HG03097 (cell line): Measurements from ENCODE around the gene PARP6.

ENCODE experiments used
- ATAC-seq: cut with Tn5 transposase; IDR thresholded peaks from one replicate; pipeline ENCODE4 v1.9.1; 2021; ENCODE audit not compliant: unreplicated experiment, low FRiP score

PARP6 gene

DNA sequence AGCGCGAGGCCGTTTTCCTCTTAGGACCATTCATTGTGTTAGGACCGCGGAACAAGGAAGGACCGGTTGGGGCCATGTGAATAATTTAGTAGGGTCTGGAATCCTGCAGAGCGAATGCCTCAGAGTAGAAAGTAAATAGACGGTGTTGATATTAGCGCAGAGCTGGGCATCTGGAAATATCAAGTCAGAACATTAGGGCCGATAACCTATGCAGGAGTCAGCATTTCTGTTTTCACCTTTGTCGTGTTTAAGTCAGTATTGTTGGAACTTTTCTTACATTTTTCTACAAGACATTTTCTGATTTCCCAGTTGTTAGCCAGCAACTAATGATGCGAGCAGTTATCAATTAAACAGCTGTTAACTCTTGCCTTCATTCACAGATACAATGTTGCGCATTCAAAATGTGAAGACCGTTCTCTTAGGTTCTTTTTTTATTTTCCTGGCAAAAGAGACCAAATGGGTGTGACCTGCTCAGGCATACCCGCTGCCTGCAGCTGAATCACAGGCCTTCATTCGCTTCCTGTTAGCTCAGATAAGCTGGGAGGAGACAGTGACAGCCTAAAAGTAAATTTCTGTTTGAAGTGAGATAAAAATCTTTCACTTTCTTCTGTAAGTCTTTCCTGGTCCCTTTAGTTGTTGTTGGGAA lies 40.4 kb downstream of the PARP6 start:
- ATAC-seq = no peak

DNA sequence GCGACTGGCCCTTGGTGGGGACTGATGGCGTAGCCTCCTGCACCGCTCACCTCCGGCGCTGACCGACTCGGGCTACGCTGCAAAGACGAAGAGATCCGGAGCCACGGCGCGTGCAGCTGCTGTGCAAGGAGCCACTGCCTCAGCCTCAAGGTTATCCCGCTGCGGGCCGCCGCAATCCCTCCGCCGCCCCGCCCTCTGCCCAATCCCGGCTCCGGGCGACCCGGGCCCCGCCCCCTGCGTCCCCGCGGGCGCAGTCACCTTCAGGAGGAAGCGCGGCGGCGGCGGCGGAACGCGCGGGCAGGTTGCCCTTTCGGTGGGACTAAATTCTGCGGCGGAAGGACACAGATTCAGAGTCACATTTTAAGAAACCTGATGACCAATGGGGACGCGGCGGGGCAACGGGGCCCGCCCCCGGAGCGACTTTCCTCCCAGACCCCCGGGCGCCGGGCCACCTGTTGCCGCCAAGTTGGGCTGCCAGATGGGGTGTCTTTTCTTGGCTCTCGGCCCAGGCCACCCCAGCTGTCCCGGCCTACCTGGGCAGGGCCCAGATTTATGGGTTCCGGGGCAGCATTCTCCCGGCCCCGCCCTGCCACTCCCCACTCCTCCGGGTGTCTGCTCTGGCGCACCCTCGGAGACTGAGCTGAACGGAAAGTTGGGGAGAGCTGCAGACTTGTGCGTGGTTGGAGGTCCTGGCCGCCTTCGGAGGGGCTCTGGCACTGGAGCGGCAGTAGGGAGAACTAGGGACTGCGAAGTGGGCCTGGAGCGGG lies 41.1 kb downstream of the PARP6 start, which contains the start of gene PKM:
Gene PKM, minus strand, starts transcription at position 125 of the 767 bp plus-strand sequence. CDS start 12,093 bp downstream, outside the sequence.
- peak; percentile 41 for ATAC-seq

DNA sequence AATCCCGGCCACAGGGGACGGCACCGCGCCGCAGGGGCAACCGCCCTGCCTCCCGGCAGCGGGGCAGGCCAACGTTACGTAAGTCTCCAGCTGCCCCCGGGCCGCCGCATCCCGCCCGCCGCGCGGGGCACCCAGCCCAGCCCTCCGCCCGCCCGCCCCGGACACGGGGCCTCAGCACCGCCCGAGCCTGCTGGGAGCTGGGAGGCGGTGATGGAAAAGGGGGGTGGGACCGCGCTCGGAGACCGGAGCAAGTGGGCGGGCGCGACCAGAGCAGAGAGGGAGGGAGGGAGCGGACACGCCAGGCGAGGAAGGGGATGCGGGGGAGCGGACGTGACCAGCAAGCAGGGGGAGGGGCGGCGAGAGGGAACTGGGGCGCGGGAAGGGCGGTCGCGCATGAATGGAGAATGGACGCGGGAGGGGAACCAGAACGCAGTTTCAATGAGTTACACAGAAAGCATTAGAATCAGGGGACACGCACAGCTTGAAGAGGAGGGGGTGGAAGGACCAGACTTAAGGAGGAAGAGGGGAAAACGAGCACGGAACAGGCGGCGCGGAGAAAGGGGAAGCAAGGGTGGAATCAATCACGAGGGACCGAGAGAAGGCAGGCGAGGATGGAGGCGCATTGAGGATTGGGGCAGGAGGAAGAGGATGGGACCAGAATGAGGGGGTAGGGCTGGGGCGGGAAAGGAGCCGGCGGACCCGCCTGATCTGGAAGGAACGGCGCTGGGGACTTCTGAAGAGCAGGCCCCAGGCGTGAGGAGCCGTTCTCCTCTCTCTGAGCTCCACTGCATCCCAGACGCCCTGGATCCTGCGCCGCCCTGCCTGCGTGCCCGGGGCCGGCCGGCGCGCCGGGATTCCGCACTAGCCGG lies 41.9 kb downstream of the PARP6 start:
- no peak for ATAC-seq

DNA sequence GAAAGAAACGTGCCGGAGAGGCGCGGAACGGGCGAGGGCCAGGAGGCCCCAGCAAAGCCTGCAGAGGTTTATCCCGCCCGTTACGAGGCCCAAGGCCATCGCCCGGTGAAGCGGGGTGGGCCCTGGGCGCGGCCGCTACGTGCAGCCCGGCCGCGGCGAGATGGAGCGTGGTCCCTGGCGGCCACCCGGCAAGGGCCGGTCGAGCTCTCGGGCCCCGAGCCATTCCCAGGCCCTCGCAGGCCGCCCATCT lies 42.5 kb downstream of the PARP6 start:
- ATAC-seq = no peak

DNA sequence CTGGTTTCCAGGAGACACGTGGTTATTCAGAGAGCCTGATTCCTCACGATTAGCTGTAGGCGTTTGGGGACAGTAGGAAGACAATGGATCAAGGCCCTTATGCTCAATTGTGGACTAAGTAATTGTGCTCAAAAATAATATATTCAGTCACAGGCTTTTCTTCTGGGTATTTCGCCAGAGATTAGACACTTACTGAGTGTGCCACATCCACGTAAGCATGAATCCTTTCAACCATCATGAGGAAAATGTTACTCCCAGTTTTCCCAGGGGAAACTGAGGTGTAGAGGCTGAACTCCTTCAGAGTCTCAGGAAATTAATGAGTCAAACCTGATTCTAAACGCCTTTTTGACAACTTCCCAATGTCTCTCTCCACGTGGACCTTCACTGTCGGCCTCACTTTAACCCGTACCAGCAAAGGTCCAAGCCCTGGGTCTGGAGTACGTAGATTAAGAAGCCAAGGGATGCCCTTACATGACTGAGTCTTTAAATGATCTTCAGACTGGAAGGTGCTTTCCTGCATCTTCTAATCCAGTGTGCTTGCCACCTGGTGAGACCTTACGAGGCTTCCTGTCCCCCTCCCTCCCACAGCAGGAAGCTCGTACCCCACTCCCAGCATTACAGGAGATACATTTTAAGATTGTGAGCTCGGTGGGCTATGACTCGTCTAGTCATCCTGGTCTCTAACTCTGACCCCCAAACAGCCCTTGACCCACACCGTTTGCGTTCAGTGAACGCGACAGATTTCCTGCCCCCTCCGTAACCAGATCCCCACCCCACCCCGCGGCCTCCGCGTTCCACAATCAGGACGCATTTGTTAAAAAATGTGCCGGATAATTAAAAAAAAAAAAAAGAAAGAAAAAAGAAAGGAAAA lies 43.0 kb downstream of the PARP6 start:
- ATAC-seq = no peak

DNA sequence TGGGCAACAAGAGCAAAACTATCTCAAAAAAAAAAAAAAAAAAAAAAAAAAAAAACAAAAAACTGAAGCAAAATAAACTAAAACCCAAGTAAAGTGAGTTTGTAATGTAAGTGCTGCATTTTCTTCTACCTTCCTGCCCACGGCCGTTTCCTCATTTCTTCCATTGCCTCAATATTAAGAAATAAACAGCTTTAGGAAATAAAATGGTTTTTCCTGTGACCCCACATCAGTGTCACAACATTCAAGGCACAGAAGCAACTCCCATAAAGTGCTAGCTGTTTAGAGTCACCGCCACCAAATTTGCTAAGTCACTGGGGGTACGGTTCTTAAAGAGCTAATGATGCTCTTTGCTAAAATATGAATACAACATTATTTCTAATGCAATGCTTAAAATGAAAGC lies 44.6 kb downstream of the PARP6 start:
- ATAC-seq = no peak

DNA sequence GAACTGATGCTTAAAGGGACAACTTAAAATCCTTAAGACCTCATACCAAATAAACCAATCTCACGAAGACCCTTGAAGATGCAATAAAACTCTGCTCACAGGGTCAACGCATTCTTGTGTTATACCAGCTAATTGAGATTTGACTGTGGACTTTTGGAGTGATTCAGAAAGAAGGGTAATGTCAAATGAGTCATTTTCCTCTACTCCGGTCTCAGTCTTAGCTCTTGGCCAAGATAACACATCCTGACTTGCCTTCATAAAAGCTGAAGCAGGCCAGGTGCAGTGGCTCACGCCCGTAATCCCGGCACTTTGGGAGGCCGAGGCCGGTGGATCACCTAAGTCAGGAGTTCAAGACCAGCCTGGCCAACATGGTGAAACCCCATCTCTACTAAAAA lies 45.2 kb downstream of the PARP6 start:
- no peak for ATAC-seq

DNA sequence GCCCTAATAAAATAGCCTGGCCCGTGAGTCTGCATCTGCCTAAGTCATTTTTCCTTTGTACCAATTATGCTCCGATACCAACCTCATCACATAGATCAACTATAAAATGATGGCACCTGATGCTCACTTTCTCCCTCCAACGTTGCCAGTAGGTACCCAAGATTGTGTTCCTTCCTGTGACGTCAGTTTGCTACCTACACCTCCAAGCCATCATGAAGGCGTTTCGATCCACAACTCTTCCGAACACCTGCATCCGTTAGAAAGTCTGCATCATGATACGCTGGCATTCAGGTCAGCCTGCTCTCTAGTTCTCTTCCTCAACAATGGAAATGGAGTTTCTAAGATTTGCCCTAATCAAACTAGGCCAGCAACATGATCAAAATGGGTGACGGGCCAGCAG lies 49.1 kb downstream of the PARP6 start:
- ATAC-seq = no peak

DNA sequence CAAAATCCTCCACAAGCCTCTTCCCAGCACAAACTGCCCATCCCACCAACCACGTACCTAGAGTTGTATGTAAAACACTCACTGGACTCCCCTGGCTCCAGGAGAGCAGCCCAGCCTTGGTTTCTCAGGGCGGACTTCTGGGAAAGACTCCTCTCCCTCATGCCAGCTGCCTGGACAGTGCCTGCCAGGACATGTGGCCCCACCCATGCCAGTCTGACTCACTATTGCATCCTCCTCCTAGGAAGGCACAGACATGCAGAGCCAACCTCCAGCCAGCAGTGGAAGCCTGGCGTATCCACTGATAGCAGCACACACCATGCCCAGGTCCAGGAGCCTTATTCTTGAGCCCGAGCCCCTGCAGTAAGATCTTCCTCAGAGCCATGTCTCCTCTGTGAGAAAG lies 50.0 kb downstream of the PARP6 start:
- ATAC-seq = no peak

DNA sequence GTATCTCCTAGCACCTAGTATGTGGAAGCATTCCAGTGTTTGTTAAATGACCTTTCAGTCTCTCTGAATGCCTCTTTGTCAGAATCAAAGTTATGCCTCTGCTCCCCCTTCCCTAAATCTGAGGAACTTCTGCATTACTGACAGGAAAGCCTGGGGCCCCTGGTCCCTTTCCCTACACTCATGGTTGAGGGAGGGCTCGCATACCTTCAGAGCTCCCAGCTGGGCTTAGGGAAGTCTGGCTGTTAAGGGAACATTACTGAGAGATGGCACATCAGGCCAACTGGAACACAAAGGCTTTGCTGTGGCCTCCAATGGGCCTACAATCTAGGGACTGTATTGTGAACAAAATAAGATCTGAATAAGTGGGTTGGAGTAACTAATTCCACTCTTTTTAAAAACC lies 51.7 kb downstream of the PARP6 start:
- no peak for ATAC-seq

DNA sequence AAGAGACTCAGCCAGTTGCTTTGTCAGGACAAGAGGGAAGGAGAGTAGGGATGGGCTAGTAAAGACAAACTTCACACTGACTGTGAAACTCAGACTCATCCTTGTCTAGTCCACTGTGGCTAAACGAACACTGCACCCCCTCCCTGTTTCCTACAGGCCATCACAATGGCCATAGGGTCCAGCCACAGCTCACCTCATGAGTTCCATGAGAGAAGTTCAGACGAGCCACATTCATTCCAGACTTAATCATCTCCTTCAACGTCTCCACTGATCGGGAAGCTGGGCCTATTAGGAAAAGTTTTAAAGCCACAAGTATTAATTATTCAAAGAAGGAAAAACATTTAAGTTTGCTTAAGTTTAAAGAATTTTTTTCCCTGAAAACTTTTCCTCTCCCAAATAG lies 55.1 kb downstream of the PARP6 start:
- no peak for ATAC-seq

DNA sequence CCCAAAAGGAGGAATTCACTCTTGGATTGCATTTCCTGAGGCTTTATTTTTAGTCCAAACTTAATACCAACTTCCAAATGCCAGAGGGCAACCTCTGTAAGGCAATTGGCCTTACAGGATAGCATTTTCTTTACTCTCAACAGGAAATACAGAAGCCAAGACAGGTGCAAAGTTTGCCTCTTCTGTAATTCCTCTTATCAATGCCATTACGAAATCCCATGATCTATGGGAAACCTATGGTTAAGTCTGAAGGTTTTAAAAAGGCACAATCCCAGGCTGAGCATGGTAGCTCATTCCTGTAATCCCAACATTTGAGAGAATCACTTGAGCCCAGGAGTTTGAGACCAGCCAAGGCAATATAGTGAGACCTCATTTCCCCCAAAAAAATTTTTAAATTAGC lies 56.3 kb downstream of the PARP6 start:
- no peak for ATAC-seq

DNA sequence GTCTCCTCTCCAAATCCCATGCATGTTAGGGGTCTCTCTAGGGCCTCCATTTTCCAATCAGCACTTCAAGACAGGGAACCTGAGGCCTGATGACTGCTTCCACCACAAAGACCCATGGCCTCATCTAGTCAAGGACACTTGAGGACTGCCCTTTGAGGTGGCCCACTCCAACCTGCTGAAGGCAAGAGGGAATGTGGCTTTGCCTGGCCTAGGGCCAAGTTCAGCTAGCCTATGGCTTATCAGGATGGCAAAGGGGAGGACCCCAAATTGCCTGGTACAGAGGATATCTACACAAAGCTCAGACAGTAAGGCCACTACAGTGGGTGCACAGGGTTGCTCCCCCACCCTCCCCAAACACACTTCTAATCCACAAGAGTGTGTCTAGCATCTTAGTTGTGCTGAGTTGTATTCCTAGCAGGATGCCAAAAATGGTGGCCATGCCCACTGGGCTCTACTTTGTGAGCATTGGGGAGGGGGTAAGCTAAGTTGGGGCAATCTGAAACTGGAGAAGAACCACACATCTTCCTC lies 64.7 kb downstream of the PARP6 start:
- ATAC-seq = no peak

DNA sequence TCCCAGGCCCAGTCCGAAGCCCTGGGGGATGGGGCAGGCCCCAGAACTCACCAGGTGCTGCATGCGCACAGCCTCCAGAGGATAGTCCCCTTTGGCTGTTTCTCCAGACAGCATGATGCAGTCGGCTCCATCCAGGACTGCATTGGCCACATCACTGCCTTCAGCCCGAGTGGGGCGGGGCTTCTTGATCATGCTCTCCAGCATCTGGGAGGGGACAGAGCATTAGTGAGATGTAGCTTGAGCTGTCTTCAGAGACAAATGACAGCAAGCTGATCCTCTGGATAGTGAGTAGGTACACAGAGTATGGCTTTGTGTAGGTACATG lies 65.7 kb downstream of the PARP6 start:
- ATAC-seq = no peak

DNA sequence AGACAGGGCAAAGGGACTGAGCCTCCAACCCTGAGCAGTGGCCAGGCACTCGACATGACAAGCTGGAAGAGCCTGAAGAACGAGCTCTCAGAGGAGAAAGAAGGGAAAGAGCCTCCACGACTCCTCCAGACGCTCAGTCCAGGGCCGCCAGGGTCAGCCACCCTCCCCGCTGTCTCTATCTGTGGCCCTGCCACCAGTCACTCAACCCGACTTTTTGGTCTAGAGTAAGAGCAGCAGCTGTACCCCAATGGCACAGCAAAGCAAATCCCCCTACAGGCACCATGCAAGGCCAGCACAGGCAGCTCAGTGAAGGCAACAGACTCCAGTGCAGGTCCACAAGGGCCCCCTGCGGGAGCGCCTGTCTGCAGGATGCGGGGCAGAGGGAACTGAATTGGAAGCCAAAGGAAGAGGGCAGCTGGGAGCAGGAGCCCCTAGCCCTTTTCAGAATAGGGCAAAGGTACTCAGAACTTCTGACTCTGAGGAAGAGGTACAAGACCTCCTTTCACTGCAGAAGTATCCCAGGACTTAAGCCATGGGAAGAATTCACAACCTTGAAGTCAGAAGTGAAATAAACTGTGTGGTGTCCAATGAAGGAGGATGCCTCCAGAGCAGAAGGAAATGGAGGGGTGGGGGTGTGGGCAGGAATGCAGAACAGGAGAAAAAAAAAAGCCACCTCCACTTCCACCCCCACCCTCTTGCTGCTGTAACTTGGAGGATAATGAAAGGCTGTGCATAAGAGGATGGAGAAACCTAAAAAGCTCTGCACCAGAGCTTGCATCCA lies 66.3 kb downstream of the PARP6 start:
- no peak for ATAC-seq

DNA sequence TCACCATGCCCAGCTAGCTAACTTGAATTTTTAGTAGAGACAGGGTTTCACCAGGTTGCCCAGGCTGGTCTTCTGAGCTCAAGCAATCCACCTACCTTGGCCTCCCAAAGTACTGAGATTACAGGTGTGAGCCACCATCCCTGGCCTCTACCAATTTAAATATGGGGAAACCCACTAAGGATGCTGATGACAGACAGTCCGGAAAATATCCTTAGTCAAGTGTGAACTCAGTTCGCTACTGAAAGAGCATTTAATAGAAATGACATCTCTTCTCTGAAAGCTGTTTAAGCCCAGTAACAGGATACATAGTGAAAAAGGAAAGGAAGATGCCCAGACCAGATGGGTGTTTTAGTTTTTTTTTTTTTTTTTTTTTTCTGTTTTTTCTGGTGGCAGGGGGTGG lies 67.1 kb downstream of the PARP6 start:
- ATAC-seq = no peak

DNA sequence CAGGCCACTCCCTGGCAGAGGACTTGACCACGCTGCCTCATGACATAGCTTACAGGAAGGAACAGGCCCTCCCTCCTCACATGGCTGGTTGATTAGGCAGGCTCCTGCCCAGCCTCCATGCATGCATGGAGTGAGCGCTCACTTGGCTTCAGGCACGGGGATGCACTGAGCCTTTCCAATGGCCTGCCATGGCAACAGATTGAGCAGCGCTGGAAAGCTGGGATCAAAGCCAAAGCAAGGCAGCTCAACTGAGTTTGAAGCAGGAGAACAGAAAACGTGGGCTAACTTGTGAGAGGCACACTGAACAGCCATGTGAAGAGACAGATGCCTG lies 68.9 kb downstream of the PARP6 start:
- ATAC-seq = no peak

DNA sequence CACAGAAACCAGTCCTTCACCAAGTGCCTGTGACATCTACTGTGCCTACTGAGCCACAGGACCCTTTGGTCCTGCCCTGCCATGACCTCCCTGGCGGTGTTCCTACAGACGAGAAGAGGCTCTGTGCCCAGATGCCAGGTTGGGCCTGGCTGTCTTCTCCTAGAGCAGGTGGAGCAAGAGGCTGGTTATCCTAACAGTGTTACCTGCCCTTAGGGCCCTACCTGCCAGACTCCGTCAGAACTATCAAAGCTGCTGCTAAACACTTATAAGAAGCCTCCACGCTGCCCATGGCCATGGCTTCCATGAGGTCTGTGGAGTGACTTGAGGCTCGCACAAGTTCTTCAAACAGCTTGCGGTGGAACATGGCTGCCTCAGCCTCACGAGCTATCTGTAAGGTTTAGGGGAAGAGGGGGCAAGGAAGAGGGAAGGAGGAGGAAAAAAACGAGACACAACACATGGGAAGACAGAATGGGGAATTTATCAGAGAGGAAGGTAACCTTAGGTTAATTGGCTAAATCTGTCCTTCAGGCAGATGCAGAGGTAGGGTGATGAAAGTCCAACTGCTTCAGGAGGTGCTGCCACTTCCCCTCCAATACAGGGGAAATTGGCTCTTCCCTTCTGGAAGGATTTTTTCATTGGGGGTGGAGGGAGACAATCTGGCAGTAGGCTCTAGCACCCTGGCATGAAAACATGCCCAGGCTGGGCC lies 69.4 kb downstream of the PARP6 start:
- no peak for ATAC-seq

DNA sequence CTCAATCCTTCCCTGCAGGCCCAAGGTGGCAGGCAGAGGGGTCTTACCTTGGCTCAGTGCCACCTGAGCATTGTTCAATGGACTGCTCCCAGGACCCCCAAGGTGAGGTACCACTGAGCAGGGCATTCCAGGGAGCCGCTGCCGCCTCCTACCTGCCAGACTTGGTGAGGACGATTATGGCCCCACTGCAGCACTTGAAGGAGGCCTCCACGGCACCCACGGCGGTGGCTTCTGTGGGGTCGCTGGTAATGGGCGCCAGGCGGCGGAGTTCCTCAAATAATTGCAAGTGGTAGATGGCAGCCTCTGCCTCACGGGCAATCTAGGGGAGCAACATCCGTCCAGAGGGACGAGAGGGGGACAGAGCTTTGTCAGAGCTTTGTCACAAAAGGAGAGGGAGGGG lies 70.1 kb downstream of the PARP6 start:
- ATAC-seq = no peak
